SK-N-SH (cell line): ENCODE results near the gene SORBS1.

Experiments used
- CHD2 ChIP-seq: fragments of 150-350 bp; IDR thresholded peaks from 2 replicates; pipeline ENCODE4 v1.6.1; 2018; ENCODE audit warnings: low read length; ENCODE audit not compliant: partially characterized antibody
- EZH2phosphoT487 ChIP-seq: fragments of 200-600 bp; sonication (generic); IDR thresholded peaks from 2 replicates; pipeline ENCODE4 v1.6.1; 2017; ENCODE audit warnings: low read depth, mixed run types, mild to moderate bottlenecking, antibody characterized with exemption, moderate library complexity, borderline replicate concordance
- MEF2A ChIP-seq: IDR thresholded peaks from 2 replicates; pipeline ENCODE4 v1.4.0; 2012; ENCODE audit warnings: low read depth, borderline replicate concordance
- NFIC ChIP-seq: IDR thresholded peaks from 2 replicates; pipeline ENCODE4 v1.4.0; 2012; ENCODE audit warnings: borderline replicate concordance
- POLR2AphosphoS5 ChIP-seq: IDR thresholded peaks from 2 replicates; pipeline ENCODE4 v1.6.1; 2012; ENCODE audit warnings: low read depth, low read length
- RCOR1 ChIP-seq: fragments of 150-350 bp; IDR thresholded peaks from 2 replicates; pipeline ENCODE4 v1.6.1; 2017; ENCODE audit warnings: antibody characterized with exemption, low read length
- SIN3A ChIP-seq: IDR thresholded peaks from 2 replicates; pipeline ENCODE4 v1.6.1; 2012; ENCODE audit warnings: low read depth, mild to moderate bottlenecking, low read length, moderate library complexity, borderline replicate concordance
- SMC3 ChIP-seq: IDR thresholded peaks from 2 replicates; pipeline ENCODE4 v1.6.1; 2012; ENCODE audit warnings: low read depth, low read length, improper control_type of control experiment
- YY1 ChIP-seq: IDR thresholded peaks from 2 replicates; pipeline ENCODE4 v1.4.0; 2012; ENCODE audit warnings: low read depth, mild to moderate bottlenecking
- TF ChIP-seq, protein P1 (sequence below): IDR thresholded peaks from 2 replicates; pipeline ENCODE4 v1.6.1; 2012; ENCODE audit warnings: mild to moderate bottlenecking, low read depth, low read length, moderate library complexity
- TF ChIP-seq, protein P2 (sequence below): IDR thresholded peaks from 2 replicates; pipeline ENCODE4 v1.4.0; 2012; ENCODE audit warnings: low read depth

DNA sequence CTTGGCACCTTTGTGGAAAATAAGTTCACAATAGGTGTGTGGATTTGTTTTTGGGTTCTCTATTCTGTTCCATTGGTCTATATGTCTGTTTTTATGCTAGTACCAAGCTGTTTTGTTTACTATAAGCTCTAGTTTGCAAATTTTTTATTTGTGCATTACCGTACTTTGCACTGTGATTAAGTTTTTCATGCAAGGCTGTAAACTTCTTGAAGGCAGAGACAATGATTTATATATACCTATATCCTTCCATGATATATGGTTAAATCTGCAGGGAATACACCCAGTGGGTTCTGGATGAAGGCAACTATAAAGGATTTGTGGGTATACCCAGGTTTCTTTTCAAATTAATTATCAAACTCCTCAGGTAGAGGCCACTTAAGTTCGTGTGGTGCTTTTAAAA, 178.6 kb downstream of the SORBS1 start:
- TF ChIP-seq YY1, result no peak
- TF ChIP-seq CHD2, result no peak
- no peak for TF ChIP-seq SMC3
- no peak for TF ChIP-seq SIN3A
- no peak for TF ChIP-seq MEF2A
- TF ChIP-seq NFIC, result no peak
- no peak for TF ChIP-seq RCOR1
- TF ChIP-seq, protein P1, sequence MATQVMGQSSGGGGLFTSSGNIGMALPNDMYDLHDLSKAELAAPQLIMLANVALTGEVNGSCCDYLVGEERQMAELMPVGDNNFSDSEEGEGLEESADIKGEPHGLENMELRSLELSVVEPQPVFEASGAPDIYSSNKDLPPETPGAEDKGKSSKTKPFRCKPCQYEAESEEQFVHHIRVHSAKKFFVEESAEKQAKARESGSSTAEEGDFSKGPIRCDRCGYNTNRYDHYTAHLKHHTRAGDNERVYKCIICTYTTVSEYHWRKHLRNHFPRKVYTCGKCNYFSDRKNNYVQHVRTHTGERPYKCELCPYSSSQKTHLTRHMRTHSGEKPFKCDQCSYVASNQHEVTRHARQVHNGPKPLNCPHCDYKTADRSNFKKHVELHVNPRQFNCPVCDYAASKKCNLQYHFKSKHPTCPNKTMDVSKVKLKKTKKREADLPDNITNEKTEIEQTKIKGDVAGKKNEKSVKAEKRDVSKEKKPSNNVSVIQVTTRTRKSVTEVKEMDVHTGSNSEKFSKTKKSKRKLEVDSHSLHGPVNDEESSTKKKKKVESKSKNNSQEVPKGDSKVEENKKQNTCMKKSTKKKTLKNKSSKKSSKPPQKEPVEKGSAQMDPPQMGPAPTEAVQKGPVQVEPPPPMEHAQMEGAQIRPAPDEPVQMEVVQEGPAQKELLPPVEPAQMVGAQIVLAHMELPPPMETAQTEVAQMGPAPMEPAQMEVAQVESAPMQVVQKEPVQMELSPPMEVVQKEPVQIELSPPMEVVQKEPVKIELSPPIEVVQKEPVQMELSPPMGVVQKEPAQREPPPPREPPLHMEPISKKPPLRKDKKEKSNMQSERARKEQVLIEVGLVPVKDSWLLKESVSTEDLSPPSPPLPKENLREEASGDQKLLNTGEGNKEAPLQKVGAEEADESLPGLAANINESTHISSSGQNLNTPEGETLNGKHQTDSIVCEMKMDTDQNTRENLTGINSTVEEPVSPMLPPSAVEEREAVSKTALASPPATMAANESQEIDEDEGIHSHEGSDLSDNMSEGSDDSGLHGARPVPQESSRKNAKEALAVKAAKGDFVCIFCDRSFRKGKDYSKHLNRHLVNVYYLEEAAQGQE, result no peak
- no peak for TF ChIP-seq EZH2phosphoT487
- TF ChIP-seq POLR2AphosphoS5, result no peak
- TF ChIP-seq, protein P2, sequence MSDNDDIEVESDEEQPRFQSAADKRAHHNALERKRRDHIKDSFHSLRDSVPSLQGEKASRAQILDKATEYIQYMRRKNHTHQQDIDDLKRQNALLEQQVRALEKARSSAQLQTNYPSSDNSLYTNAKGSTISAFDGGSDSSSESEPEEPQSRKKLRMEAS, result no peak
